ENCODE data around the gene ANO10. TPM values are rescaled to one million over a fixed set of nuclear protein-coding genes. Genes with fewer than 3 reads are reported as not detected.

ANO10 gene
- polyA plus RNA-seq, 1 donor from 2014 or later: 5.8 TPM

DNA sequence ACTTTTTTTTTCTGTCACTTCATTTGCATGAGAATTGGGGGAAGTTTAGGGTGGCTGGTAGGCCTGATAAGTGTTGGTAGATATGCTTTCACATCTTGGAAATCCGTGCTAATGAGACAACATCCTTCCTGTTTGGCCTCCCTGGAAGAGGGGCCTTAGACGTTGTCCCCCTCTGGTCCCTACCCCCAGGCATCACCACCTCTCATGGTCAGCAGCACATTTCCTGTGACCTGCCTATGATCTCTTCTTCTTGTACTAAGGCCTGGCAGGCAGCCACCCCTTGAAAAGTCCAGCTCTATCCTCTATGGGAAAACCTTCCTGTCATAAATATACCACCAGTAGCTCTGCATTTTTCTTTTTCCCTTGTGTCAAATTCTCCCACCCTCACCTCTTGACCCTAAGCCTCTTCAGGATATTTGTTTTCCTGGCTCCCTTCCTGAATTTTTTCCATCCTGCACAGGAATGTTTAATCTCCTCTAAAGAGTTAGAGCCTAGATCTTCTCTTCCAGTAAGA lies 227.7 kb downstream of the ANO10 start:
- Mint-ChIP-seq H3K36me3 (peaks cover 5% of the 10 kb centered on the region), H3K27me3 (no peaks in the 10 kb centered on the region), H3K9me3 (no peaks in the 10 kb centered on the region), H3K4me3 (no peak overlapping the region), H3K4me1 (peaks cover 6 to 26% (median 25%) of the 10 kb centered on the region in 3 donors), H3K27ac (no peak overlapping the region)

DNA sequence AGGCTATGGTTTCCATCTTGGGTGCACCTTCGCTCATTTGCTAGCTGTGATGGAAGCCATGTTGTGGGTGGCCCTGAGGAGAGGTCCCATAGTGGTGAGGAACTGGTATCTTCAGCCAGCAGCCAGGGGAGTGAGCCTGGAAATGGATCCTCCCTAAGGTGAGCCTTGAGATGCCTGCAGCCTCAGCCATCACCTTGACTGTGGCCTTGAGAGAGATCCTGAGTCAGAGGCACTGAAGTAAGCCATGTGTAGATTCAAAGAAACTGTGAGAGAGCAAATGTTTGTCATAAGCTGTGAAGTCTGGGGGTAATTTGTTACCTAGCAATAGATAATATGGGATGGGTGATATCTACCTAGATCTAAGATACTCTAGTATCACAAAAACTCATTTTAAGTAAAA lies 230.2 kb downstream of the ANO10 start:
- Mint-ChIP-seq H3K27me3 (no peaks in the 10 kb centered on the region), H3K36me3 (peaks cover 5% of the 10 kb centered on the region), H3K27ac (no peak overlapping the region), H3K4me3 (no peak overlapping the region), H3K9me3 (no peaks in the 10 kb centered on the region), H3K4me1 (peaks cover 15 to 29% (median 27%) of the 10 kb centered on the region in 3 donors)

DNA sequence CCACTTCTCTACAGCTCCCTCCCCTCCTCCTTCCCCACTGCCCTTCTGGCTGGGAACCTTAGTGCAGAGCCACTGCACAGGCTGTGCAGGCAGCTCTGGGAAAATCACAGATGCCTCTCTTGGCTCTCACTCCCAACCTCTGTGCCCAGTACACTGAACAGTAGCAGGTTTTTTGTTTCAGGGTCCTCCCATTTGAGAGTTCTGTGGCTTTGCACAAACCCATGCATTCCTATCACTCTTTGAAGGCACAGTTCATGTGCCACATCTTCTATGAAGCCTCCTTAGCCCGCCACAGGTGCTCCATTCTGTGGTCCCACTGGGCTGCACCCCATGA lies 231.6 kb downstream of the ANO10 start:
- peaks cover 15 to 29% (median 26%) of the 10 kb centered on the region in 3 donors for H3K4me1 Mint-ChIP-seq
- H3K36me3 Mint-ChIP-seq: peaks cover 5% of the 10 kb centered on the region
- H3K4me3 Mint-ChIP-seq: peak overlapping the region in 2 of 4 donors; percentile 24 to 75
- H3K9me3 Mint-ChIP-seq: peaks cover 1 to 3% (median 2%) of the 10 kb centered on the region in 3 donors
- H3K27ac Mint-ChIP-seq: peak overlapping the region in 1 of 3 donors; percentile 92
- H3K27me3 Mint-ChIP-seq: no peaks in the 10 kb centered on the region

DNA sequence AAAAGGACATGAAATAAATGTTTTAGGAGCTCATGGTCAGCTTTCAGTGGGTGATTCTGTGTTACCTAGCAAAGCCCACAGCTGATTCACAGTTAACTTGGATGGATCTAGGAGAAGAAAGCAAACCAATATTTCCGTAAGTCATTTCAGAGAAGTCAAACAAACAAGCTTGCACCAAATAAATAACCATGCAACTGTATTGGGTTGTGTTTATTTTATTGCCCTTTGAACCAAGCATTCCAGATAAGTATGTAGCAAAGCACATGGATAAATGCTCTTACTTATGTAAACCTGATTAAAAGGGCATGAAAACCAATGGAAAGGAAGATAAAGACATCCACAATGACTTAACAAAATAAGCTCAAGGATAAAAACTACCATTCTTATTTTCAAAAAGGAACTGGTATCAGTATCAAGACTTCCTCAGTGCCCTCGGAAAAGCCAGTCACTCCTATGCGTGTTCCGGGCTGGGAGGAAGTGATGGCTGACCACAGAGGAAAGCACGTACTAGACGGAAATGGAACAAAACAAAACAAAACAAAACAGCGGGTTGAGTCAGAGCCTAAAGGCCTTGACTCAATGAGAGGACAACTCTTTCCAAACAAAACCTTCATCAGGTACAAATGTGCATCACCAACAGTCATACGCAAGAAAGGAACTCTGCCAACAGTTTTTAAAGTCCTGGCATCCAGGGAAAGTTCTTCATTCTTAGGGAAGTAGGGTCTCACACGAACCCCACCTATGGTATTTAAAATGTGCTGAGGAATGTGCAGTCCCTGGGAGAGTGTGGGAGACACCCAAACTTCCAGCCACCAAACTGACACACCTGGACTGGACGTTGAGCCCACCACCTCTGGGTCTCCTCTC lies 232.2 kb downstream of the ANO10 start:
- Mint-ChIP-seq H3K36me3 (peaks cover 6% of the 10 kb centered on the region), H3K27ac (peak overlapping the region; percentile 0 to 93 (median 92)), H3K4me3 (peak overlapping the region in 3 of 4 donors; percentile 24 to 94 (median 62)), H3K9me3 (peaks cover 4 to 6% (median 6%) of the 10 kb centered on the region in 3 donors), H3K27me3 (no peaks in the 10 kb centered on the region), H3K4me1 (peaks cover 15 to 29% (median 26%) of the 10 kb centered on the region in 3 donors)

DNA sequence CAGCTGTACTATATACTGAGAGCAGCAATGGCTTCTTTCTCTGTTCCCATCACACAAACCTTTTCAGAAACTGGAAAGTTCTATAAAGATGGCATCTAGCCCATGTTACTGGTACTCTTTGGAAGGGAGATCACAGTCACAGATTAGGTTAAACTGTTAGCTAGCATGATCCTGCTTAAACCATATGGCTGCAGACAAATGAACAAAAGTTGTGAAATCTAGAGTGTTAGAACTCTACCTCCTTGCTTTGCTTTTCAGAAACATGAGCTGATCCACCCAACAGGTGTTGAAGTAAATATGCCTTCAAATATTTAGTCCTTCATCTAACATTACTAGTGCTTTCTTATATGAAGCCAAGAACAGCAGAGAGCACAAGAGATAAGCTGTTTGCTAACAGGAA lies 232.9 kb downstream of the ANO10 start:
- no peak overlapping the region for H3K4me3 Mint-ChIP-seq
- peaks cover 7% of the 10 kb centered on the region for H3K36me3 Mint-ChIP-seq
- H3K9me3 Mint-ChIP-seq: peaks cover 4 to 6% (median 6%) of the 10 kb centered on the region in 3 donors
- H3K27ac Mint-ChIP-seq: peak overlapping the region in 2 of 3 donors; percentile 51 to 78
- H3K4me1 Mint-ChIP-seq: peaks cover 15 to 22% (median 21%) of the 10 kb centered on the region in 3 donors
- H3K27me3 Mint-ChIP-seq: no peaks in the 10 kb centered on the region

DNA sequence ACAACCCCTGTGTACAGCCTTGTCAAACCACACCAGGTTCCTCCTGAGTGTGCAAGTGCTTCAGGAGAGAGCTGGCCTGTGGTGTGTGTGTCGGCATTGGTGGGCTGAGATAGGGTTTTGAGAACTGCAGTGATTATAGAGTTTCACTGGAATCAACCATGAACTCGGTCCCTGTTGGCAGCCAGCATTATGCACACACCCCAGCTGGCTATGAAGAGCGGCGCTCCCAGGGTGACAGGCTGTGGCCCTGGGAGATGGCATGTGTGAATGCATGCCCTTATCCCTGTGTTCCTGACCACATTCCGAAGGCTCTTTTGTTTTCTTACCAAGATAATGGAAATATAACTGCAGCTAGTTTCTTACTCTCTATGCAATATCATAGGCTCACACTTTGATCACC lies 233.6 kb downstream of the ANO10 start:
- Mint-ChIP-seq H3K27me3 (no peaks in the 10 kb centered on the region), H3K4me3 (no peak overlapping the region), H3K27ac (peak overlapping the region in 1 of 3 donors; percentile 51), H3K36me3 (peaks cover 3% of the 10 kb centered on the region), H3K4me1 (peaks cover 15 to 19% (median 15%) of the 10 kb centered on the region in 3 donors), H3K9me3 (peaks cover 4 to 6% (median 6%) of the 10 kb centered on the region in 3 donors)

DNA sequence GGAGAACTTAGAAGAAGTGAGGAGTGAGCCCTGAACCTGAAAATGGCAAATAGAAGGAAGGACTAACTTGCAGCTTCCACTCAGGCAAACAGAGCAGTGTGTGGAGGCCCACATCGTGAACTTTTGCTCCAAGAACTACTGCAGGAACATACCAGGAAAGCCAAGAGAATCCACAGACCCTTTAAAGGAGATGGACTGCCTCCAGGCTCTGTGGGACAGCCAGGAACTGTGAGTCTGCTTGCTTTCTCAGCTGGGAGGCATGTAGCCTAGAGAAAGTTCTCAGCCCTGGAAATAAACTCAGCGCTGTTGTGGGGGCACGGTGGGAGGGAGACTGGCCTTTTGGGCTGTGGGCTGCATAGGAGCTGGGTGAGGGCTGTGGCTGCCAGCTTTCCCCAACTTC lies 242.5 kb downstream of the ANO10 start:
- H3K27me3 Mint-ChIP-seq: no peaks in the 10 kb centered on the region
- H3K4me1 Mint-ChIP-seq: peaks cover 0 to 4% (median 2%) of the 10 kb centered on the region in 3 donors
- peaks cover 3% of the 10 kb centered on the region for H3K36me3 Mint-ChIP-seq
- H3K9me3 Mint-ChIP-seq: peaks cover 0 to 2% (median 0%) of the 10 kb centered on the region in 3 donors
- no peak overlapping the region for H3K27ac Mint-ChIP-seq
- H3K4me3 Mint-ChIP-seq: no peak overlapping the region

DNA sequence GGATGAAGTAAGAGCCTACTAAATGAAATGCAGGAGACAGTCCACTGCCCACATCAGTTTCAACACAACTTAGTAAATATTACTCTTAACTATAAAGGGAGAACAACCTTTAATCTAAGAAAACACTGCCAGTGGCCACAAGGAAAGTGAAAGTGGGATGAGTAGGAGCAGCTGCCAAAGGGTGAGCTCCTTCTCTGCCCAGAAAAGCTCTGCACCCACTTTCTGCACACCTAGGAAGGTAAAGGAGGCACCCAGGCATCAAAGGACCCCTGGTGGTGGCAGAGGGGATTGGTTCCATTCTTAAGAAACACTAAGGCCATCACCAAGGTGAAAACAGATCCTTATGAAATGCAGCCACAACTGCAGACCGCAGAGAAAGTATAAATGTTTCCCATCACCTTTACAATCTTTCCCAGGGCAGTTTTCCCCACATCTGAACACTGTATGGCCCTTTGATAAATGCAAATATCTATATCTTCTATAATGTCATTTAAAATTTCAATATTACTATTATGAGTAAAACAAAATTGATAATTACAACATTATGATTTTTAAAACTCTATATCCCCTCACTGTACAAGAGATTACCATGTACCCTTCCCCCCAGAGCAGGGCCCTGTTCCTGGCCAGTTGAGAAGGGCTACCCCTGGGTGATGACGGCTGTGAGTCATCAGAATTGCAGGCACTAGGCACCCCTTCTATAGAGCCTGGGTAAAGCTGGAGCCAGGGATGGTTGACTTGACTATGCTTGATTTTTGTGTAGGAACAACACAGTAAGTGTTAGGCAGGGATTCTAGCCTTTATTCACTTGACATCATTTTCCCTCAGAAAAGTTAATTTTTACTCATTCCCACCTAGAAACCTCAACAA lies 243.5 kb downstream of the ANO10 start:
- H3K4me1 Mint-ChIP-seq: peaks cover 0 to 4% (median 2%) of the 10 kb centered on the region in 3 donors
- H3K9me3 Mint-ChIP-seq: peaks cover 0 to 2% (median 0%) of the 10 kb centered on the region in 3 donors
- no peak overlapping the region for H3K27ac Mint-ChIP-seq
- peaks cover 3% of the 10 kb centered on the region for H3K36me3 Mint-ChIP-seq
- H3K27me3 Mint-ChIP-seq: no peaks in the 10 kb centered on the region
- H3K4me3 Mint-ChIP-seq: no peak overlapping the region

DNA sequence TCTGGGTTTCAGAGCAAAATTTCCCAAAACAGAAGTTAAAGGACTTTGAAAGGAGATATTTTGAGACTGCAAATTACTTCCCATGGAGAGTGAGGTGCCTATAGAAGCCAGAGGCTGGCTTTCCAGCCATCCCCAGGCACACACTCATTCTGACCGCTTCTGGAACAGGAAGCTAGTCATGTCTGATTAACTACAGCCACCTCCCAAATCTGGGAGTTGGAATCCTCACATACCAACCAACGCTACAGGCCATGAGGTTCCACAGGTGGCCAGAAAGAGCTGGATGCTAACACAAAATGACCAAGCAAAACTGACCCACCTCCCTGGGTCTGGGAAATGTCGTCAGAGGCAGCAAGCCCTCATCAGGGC lies 248.3 kb downstream of the ANO10 start:
- no peaks in the 10 kb centered on the region for H3K27me3 Mint-ChIP-seq
- no peak overlapping the region for H3K4me3 Mint-ChIP-seq
- H3K4me1 Mint-ChIP-seq: peaks cover 0 to 4% (median 2%) of the 10 kb centered on the region in 3 donors
- H3K9me3 Mint-ChIP-seq: no peaks in the 10 kb centered on the region
- H3K27ac Mint-ChIP-seq: no peak overlapping the region
- H3K36me3 Mint-ChIP-seq: peaks cover 3% of the 10 kb centered on the region

DNA sequence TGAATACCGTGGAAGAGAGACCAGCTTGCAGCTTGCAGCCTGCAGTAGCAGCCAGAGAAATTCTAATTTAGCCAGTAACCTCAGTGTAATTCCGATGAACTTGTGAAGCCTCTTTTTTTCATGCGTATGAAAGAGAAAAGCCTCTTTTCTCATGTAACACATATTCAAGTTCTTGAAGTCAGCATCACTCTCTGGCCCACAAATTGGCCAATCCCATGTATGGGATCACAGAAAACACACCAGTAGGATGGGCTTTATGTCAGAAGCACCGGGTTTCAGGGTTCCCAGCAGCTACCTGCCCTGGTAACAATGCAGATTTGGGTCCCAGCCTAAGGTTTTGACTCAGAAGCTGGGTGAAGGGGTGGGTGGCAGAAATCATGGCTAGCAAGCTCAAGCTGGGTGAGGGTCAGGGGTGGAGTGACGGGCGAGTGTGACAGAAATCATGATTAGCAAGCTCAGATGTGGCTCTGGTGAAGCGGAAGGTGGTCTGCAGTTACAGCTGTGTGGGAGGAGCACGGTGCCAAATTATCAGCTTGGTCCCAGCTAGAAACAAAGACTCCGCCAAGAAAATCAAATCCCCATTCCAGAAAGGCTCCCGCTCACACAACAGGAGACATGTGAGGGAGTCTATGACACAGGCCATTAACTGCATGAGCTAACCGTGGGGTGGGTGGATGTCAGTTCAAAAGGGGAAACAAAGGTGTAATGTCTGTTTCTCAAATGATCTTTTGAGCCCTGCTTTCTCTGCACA lies 248.8 kb downstream of the ANO10 start:
- peak overlapping the region in 1 of 4 donors; percentile 23 for H3K4me3 Mint-ChIP-seq
- H3K36me3 Mint-ChIP-seq: peaks cover 3% of the 10 kb centered on the region
- peaks cover 0 to 2% (median 0%) of the 10 kb centered on the region in 3 donors for H3K4me1 Mint-ChIP-seq
- no peaks in the 10 kb centered on the region for H3K27me3 Mint-ChIP-seq
- H3K27ac Mint-ChIP-seq: peak overlapping the region in 1 of 3 donors; percentile 27
- no peaks in the 10 kb centered on the region for H3K9me3 Mint-ChIP-seq

DNA sequence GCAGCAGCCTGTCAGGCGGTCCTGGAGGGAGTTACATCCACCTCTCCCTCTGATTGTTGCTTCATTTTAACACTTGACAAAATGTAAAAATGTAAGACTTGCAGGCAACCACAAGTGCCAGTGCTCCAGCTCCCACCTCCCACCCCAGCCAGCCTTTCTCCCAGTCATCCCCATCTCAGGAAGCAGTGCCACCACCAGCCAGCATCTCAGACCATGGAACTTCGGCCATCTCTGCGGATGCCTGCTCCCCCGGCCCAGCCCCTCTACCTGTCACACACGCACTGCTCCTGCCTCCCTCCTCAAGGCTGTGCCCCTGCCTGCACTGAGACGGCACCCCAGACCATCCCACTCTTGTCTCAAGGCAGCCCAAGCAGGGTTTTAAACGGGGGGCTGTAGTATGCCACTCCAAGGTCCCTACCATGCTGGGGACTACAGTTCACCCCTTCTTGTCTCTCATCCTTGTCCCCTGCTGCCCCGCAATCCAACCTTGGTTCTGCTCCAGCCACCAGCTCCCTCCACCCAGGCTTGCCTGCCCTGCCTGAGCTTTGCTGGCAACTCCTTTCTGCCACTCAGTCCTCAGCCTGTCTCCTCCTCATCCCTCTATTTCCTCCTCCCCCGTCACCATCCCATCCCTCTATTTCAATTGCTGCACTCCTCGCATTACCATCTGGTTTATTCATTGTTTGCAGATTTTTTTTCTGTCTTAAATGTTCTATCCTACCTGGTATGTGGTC lies 249.6 kb downstream of the ANO10 start:
- Mint-ChIP-seq H3K4me3 (peak overlapping the region in 1 of 4 donors; percentile 23), H3K27me3 (no peaks in the 10 kb centered on the region), H3K27ac (no peak overlapping the region)

DNA sequence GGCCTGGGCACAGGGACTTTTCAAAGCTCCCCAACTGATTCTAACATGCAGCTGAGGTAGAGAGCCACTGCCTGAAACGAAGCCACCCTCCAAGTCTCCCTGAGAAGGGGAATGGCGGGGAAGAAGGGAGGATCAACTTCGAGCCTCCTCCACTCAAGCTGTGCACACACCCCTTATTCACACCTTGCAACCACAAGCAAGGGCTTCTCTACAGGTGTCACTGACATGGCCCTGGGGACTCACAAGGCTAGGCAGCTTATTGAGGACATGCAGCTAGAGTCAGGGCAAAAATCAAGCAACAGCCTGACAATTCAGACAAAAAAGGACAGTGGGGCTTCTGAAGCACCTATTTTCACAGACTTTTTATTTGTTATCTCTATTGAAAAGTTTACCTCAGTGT lies 250.3 kb downstream of the ANO10 start:
- no peaks in the 10 kb centered on the region for H3K9me3 Mint-ChIP-seq
- H3K36me3 Mint-ChIP-seq: peaks cover 3% of the 10 kb centered on the region
- H3K4me3 Mint-ChIP-seq: no peak overlapping the region
- no peak overlapping the region for H3K27ac Mint-ChIP-seq
- no peaks in the 10 kb centered on the region for H3K27me3 Mint-ChIP-seq
- no peaks in the 10 kb centered on the region for H3K4me1 Mint-ChIP-seq

More for the DNA sequence above, 249.6 kb downstream of the ANO10 start:
- peaks cover 3% of the 10 kb centered on the region for H3K36me3 Mint-ChIP-seq
- H3K9me3 Mint-ChIP-seq: no peaks in the 10 kb centered on the region
- no peaks in the 10 kb centered on the region for H3K4me1 Mint-ChIP-seq

DNA sequence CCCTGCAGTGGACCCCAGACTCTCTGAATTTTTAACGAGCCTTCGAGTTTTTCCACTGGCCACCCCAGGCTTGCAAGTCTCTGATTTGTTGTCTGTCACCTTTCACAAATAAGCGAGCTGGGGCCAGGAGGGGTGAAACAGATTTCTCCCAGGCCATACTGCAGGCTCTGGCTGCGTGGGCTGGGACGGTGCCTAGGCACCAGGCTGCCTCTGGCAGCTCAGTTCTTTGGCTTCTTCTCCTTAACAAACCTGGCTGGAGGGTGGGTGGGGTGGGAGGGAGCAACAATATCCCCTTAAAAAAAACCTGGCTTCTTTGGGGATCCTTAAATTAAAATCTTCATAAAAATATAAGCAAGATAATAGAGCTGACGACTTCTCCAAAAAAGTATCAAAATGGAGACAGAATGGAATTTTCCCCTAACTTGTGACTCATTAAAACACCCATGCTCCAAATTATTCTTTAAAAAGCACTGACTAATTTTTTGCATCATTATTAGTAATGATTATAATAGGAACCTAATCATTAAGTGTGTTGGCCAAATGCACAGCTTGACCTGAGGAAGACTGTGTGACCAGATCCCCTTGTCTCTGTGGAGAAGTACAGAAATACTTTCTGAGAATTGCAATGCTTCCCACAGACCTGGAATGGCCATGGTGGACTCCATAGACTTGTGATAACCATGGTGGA lies 251.4 kb downstream of the ANO10 start:
- peak overlapping the region in 1 of 3 donors; percentile 71 for H3K27ac Mint-ChIP-seq
- H3K4me1 Mint-ChIP-seq: no peaks in the 10 kb centered on the region
- no peak overlapping the region for H3K4me3 Mint-ChIP-seq
- H3K27me3 Mint-ChIP-seq: no peaks in the 10 kb centered on the region
- no peaks in the 10 kb centered on the region for H3K9me3 Mint-ChIP-seq
- no peaks in the 10 kb centered on the region for H3K36me3 Mint-ChIP-seq
